ENCODE results near the gene RPL3.
"Not testable (repeated sequence)": the region's sequence is repeated elsewhere in the genome, so short reads cannot be mapped to it uniquely, and the experiment has no call there.

The RPL3 gene

DNA sequence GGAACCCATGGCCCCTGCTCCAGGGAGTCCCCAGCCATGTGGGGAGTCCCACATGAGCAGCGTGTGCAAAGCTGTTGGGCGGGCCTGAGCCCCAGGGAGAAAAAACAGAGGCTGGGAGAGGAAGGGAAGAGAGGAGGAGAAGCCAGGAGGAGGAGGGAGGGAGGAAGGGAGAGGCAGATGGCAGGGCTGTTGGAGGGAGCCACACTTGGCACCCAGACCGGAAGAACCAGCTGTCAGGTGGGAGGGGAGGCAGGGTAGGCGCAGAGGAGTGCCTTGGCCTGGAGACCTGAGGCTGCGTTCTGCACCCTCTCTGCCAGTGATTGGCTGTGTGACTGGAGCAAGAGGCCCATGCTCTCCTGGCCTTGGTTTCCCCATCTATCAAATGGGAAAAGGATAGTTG, 37.0 kb upstream of the RPL3 start:
- TF ChIP-seq, protein P1, sequence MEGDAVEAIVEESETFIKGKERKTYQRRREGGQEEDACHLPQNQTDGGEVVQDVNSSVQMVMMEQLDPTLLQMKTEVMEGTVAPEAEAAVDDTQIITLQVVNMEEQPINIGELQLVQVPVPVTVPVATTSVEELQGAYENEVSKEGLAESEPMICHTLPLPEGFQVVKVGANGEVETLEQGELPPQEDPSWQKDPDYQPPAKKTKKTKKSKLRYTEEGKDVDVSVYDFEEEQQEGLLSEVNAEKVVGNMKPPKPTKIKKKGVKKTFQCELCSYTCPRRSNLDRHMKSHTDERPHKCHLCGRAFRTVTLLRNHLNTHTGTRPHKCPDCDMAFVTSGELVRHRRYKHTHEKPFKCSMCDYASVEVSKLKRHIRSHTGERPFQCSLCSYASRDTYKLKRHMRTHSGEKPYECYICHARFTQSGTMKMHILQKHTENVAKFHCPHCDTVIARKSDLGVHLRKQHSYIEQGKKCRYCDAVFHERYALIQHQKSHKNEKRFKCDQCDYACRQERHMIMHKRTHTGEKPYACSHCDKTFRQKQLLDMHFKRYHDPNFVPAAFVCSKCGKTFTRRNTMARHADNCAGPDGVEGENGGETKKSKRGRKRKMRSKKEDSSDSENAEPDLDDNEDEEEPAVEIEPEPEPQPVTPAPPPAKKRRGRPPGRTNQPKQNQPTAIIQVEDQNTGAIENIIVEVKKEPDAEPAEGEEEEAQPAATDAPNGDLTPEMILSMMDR (IDR thresholded peaks at IDR 0.05; ENCODE audit: extremely low read depth, missing control alignments) = no peak
- no peak for DNase-seq (ENCODE audit: low spot score)

DNA sequence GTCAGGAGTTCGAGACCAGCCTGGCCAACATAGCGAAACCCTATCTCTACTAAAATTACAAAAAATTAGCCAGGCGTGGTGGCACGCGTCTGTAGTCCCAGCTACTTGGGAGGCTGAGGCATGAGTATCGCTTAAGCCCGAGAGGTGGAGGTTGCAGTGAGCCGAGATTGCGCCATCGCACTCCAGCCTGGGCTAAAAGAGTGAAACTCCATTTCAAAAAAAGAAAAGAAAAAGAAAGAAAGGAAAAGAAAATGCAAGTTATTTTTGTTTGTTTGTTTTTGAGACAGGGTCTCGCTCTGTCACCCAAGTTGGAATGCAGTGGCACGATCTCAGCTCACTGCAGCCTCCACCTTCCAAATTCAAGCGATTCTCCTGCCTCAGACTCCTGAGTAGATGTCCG, 36.4 kb upstream of the RPL3 start:
- not testable (repeated sequence) for DNase-seq (ENCODE audit: low spot score)

DNA sequence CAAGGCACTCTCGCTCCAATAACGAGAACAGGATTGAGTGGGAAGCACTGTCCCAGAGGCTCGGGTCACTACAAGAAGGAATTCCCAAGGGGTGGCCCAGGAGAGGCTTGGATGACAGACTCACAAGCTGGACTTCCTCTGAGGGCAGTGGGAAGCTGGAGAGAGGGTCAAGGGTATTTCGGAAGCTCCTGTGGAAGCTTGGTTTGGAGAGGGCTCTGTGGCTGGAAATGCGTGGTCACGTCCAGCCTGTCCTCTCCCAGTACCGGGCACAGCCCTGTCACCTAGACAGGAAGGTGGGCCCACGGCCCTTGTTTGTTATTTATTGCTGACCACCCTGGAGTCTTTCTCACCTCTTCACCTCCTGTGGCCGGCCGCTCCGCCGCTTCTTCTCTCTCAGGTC, 35.7 kb upstream of the RPL3 start:
- no peak for DNase-seq (ENCODE audit: low spot score)
- TF ChIP-seq, protein P1 (IDR thresholded peaks at IDR 0.05; ENCODE audit: extremely low read depth, missing control alignments) = no peak

DNA sequence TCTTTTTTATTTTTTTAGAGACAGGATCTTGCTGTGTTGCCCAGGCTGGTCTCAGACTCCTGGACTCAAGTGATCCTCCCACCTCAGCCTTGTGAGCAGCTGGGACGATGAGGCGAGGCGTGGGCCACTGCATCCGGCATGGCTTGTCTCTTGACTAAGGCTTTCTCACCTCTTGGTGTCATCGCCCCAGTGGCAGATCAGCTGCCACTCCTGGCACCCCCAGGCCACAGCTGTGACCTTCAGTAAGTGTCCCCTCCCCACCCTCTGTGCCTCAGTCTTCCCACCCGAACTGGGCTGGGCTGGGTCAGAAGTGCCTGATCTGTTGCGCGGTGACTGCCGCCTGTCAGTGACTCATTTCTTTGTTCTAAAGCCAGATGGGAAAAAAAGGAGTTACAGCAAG, 33.9 kb upstream of the RPL3 start:
- TF ChIP-seq, protein P1 (IDR thresholded peaks at IDR 0.05; ENCODE audit: extremely low read depth, missing control alignments) = no peak

DNA sequence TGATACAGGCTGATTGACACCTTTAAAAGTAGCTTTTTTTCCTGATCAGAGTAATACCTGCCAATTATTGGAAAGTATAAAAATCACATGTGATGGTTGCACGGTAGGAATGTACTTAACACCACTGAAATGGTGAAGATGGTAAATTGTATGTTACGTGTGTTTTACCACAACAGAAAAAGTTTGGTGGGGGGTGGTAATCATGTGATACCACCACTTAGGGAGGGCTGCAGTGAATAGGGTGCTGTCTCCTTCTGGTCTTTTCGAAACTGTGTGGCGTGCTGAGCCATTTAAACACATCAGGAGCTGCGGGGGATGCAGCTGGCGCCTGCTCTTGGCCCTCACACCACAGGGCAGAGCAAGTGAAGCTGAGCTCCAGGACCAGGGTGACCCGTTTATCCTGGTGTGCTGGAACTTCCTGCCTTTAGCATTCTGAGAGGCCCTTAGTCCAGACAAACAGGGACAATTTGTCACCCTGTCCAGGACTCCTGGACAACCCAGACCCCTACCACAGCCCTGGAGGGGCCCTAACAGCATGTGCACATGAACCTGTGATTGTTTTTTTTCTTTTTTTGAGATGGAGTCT, 33.0 kb upstream of the RPL3 start:
- TF ChIP-seq, protein P1 (IDR thresholded peaks at IDR 0.05; ENCODE audit: extremely low read depth, missing control alignments) = no peak
- DNase-seq (ENCODE audit: low spot score) = no peak

More for the DNA sequence above, 33.9 kb upstream of the RPL3 start:
- DNase-seq (ENCODE audit: low spot score) = no peak

DNA sequence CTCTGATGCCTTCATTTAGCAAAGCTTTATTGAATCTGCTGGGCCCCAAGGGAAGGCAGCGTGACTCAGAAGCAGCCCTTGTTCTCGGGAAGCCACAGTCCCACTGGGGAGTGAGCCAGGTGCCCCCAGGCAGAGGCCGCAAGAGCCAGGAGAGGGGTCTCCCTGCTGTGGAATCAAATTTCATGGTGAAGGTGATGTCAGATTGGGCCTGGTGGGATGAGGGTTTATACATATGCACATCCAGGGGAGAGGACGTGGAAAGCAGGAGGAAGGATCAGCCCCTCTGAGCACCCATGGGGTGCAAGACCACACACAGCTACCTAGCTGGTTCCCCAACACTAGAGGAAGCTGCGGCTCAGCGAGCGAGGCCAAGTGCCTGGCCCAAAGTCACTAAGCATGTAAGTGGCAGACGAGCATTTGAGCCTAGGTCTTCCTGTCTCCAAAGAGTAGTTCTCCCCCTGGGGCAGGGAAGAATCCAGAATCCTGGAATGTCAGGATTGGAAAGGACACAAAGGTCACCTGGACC, 32.3 kb upstream of the RPL3 start:
- TF ChIP-seq, protein P1 (IDR thresholded peaks at IDR 0.05; ENCODE audit: extremely low read depth, missing control alignments) = no peak
- DNase-seq (ENCODE audit: low spot score) = no peak

DNA sequence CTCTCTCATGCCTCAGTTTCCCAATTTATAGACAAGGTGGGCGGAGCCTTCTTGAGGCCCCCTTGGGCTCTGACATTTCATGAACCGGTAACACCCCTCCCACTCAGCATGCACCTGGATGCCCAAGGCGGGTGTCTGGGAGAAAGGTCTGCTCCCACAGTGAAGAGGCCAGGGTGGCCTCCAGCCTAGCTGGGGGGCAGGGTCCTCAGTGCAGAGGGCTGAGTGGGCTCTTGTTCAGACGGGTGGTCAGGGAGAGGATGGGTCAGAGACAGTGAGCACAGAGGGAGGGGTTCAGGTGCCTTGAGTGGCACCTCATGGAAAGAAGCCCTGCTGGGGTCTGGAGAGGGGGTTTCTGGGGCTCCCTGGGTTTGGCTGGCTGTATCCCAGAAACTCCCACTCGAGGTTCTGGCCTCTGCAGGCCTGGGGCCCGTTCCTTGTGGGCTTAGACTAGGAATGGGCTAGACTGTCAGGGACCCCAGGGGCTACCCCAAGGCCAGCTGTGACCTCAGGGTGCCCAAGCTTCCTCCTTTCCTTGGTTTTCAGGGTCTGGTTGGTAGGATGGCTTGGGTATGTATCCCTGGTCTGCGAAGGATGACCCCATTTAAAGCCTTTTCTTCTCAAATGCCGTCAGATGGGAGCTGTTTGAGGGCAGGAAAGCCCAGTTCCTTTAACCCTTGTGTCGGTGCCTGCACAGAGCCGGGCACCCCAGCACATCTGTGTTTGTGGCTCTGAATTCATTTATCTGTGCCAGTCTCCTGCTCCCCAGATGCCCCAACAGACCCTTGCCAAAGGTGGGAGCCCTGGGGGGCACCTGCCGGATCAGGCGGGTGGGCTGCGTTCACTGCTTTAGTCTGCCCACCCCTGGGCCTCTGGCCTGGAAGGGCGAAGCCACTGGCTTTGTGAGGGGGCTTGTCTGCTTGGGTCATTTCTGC, 31.6 kb upstream of the RPL3 start:
- DNase-seq (ENCODE audit: low spot score) = peak; percentile 49
- TF ChIP-seq, protein P1 (IDR thresholded peaks at IDR 0.05; ENCODE audit: extremely low read depth, missing control alignments) = no peak

Measured in GM20000 (cell line).